HL-60/S4 (cell line): ENCODE data around the gene RANBP9.

Experiments used
- in situ Hi-C: fragments of 300-500 bp; cut with MboI; formaldehyde crosslinking; loops from 2 replicates; pipeline ENCODE4 v1.14.3; 2022; ENCODE audit warnings: low sequenced_read_pairs

RANBP9 gene

GRCh38 chr6:13679996-13680395, 31.6 kb downstream of the RANBP9 start:
- in situ Hi-C loops = no loop called here

GRCh38 chr6:13678255-13678983, 33.2 kb downstream of the RANBP9 start:
- in situ Hi-C loops = no loop called here

DNA sequence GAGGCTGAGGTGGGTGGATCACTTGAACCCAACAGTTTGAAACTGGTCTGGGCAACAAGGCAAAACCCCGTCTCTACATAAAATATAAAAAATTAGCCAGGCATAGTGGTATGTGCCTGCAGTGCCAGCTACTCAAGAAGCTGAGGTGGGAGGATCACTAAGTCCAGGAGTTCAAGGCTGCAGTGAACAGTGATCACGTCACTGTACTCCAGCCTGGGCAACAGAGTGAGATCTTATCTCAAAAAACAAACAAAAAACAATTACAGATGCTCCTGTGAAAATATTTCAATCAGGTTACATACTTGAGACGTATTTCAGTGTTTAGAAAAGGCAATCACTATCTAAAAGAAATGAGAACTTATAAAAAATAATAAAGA, 33.8 kb downstream of the RANBP9 start:
- in situ Hi-C loops = no loop called here

- in situ Hi-C loops = no loop called here
These were observed 35.0 kb downstream of the RANBP9 start for GRCh38 chr6:13676551-13677156.

DNA sequence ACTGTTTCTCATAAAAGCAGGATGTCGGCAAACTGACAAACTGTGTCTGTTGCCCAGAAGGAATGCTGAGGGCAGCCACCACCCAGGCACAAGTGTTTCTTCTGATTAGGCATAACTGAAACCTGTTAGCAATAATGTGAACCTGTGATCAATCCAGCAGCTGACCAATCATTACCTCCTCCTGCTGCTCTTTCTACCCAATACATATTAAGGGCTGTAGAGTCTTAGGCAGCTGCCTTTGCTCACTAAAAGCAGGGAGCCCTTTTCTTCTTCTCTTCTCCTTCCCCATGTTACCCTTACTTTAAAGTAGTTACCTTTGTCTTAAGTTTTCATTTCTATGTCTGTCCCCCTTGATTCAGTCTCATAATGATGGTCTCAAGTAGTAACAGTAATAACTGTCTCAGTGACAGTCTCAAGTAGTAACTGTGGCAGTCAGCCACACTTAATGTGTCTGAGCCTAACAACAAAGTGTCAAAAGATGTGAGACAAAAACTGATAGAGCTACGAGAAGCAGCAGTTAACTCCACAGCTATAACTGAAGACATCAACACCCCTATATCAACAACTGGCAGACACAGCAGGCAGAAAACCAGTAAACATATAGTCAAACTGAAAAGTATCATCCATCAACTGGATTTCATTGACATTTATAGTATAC, 37.0 kb downstream of the RANBP9 start:
- in situ Hi-C loops = no loop called here

GRCh38 chr6:13673825-13674444, 37.7 kb downstream of the RANBP9 start:
- in situ Hi-C loops = no loop called here

GRCh38 chr6:13673368-13673767, 38.3 kb downstream of the RANBP9 start:
- in situ Hi-C loops = no loop called here

DNA sequence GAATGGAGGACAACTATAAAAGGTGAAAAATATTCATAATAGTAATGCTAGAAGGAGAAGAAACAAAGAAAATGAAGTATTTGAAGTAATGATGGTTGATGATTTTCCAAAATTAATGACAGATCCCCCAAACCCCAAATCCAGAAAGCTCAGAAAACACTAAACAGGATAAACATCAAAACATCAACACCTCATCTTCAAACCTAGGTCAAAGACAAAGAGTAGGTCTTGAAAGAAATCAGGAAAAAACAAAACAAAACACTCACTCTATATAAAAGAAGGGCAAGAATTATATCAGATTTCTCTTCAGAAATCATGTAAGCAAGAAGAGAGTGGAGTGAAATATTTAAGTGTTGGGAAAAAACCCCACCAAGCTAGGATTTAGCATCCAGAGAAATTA, 38.7 kb downstream of the RANBP9 start:
- in situ Hi-C loops = no loop called here

DNA sequence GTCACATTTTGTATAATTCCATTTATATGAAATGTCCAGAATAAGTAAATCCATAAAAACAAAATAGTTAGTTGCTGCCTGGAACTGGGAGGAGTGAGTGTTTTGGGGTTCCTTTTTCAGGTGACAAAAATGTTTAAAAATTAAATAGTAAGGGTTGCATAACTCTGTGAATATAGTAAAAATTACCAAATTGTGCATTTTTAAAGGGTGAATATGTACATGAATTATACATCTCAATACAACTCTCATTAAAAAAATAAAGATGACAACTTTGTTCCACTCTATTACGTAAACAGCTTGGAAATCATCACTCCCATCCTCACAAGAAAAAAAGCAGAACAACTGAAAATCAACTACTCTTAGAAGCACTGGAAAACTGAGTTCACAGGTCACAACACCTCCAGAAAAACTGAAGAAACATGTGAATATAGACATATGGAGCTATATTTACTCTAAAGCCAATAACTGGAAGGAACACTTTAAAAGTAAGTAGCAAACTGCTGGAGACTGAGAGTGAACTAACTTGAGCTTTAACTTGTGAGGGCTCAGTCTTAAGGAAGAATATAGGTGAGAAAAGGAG, 40.0 kb downstream of the RANBP9 start:
- in situ Hi-C loops = no loop called here

GRCh38 chr6:13669476-13669875, 42.2 kb downstream of the RANBP9 start:
- in situ Hi-C loops = no loop called here

- in situ Hi-C loops = no loop called here
These were observed 43.2 kb downstream of the RANBP9 start for GRCh38 chr6:13668291-13668928.

DNA sequence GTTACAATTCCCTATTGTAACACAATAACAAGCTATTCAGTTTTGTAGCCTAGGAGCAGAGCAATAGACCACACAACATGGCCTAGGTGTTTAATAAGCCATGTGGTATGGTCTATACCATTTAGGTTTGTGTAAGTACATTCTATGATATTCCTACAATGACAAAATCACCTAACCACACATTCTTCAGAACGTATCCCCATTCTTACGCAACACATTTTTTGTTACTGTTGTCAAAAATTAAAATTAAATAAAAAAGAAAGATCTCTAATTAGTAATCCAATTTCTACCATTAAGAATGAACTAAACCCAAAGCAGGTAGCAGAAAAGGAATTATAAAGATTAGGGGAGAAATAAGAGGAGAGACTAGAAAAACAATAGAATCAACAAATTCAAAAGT, 44.0 kb downstream of the RANBP9 start:
- in situ Hi-C loops = no loop called here

DNA sequence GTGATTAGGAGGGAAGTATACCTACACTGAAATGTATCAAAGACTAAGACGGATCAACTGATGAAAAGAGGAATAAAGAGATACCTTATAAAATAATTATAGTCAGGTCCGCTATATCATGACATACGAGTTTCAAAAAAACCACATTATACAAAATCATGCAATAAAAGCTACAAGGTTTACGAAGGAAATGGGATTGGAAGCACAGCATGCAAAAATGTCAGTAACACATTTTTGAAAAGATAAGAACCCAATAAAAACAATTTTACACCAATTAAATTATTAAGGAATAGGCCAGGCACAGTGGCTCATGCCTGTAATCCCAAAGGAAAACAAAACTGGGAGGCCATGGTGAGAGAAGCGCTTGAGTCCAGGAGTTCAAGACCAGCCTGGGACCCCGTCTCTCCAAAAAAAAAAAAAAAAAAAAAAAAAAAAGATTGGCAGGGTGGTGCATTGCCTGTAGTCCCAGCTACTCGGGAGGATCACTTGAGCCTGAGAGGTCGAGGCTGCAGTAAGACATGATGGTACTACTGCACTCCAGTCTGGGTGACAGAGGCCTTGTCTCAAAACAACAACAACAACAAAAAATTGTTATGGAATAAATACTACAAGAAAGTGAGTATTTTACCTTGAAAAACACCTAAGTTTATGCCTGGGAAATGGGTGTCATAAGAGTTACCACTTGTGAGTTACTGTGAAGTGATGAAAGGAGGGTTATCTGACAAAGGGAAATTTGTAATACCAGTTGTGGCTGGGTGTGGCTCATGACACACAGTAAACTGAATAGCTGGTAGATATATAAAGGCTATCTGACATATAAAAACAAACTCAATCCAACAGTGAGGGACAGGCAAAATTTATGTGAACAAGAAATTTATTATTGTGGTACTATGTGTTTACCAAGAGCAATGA, 45.2 kb downstream of the RANBP9 start:
- in situ Hi-C loops = no loop called here

- in situ Hi-C loops = no loop called here
These were observed 46.8 kb downstream of the RANBP9 start for GRCh38 chr6:13664703-13665352.

DNA sequence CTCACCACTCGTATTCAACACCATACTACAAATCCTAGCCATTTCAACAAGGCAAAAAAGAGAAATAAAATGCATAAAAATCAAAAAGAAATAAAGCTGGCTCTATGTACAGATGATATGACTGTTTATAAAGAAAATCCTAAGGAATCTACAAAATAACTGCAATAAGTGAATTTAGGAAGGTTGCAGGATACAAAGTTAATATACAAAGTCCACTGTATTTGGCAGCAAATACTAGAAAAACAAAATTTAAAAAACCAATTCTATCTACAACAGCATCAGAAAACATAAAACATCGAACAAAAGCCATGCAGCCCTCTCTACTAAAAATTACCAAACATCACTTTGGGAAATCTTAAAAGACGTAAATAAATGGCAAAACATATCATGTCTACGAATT, 47.6 kb downstream of the RANBP9 start:
- in situ Hi-C loops = no loop called here

DNA sequence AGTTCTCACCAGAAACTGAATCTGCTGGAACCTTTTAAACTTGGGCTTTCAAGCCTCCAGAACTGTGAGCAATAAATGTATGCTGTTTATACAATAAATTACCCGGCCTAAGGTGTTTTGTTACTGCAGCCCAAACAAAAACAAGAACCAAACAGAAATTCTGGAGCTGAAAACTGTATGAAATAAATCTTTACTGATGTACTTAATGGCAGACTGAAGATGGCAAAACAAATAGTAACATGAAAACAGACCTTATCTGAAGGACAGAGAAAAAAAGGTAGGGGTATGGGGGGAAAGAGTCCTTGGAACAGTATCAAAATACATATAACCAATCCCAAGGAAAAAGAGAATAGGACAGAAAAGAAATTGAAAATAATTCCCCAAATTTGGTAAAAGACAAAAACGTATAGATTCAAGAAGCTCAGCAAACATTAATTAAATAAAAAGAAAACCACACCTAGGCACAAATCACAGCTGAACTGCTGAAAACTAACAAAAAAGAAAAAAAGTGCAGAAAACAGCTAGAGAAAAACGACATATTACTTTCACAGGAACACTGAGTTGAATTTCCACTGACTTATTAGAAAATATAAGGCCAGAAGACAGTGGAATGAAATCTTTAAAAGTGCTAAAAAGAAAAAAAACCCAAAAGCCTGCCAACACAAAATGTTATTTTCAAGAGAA, 48.8 kb downstream of the RANBP9 start:
- in situ Hi-C loops = no loop called here

GRCh38 chr6:13661647-13662046, 50.0 kb downstream of the RANBP9 start:
- in situ Hi-C loops = no loop called here

GRCh38 chr6:13660893-13661292, 50.7 kb downstream of the RANBP9 start:
- in situ Hi-C loops = no loop called here

GRCh38 chr6:13660273-13660672, 51.4 kb downstream of the RANBP9 start:
- in situ Hi-C loops = no loop called here
